Islet of Langerhans (tissue), 1 donor: ENCODE results near the gene DNAI4.
"Not testable (repeated sequence)": the region's sequence is repeated elsewhere in the genome, so short reads cannot be mapped to it uniquely, and the experiment has no call there.

Experiments
- FAIRE-seq: peaks from one replicate; lab custom pipeline; 2011; peaks lifted over from hg19 to GRCh38; lab: Jason Lieb, UNC

DNAI4 gene

GRCh38 chr1:66924756-66925557, at the start of gene DNAI4, which contains the start of gene MIER1:
TSS of gene DNAI4 (minus strand) at chr1:66924856. CDS start at chr1:66924831, 25 bp downstream.
TSS of gene MIER1 (plus strand) at chr1:66924990. CDS start at chr1:66925029, 39 bp downstream.
- peak; percentile 45 for FAIRE-seq

- no peak for FAIRE-seq
Measured at GRCh38 chr1:66968574-66968973, 43.9 kb upstream of the DNAI4 start.

GRCh38 chr1:66966188-66966873, 41.7 kb upstream of the DNAI4 start:
- FAIRE-seq, result not testable (repeated sequence)

- no peak for FAIRE-seq
Measured at GRCh38 chr1:66957938-66958337, 33.3 kb upstream of the DNAI4 start.

GRCh38 chr1:66954208-66954607, 29.6 kb upstream of the DNAI4 start:
- no peak for FAIRE-seq

GRCh38 chr1:66951513-66951912, 26.9 kb upstream of the DNAI4 start:
- FAIRE-seq, result no peak

- no peak for FAIRE-seq
Measured at GRCh38 chr1:66947267-66947666, 22.6 kb upstream of the DNAI4 start.

GRCh38 chr1:66945316-66945715, 20.7 kb upstream of the DNAI4 start:
- no peak for FAIRE-seq

- FAIRE-seq, result no peak
Measured at GRCh38 chr1:66944330-66945274, 19.9 kb upstream of the DNAI4 start.

GRCh38 chr1:66943361-66943969, 18.8 kb upstream of the DNAI4 start:
- FAIRE-seq, result no peak

GRCh38 chr1:66940981-66941380, 16.3 kb upstream of the DNAI4 start:
- FAIRE-seq, result no peak

GRCh38 chr1:66938613-66939012, 14.0 kb upstream of the DNAI4 start:
- peak; percentile 38 for FAIRE-seq

- FAIRE-seq, result no peak
Measured at GRCh38 chr1:66937529-66938234, 13.0 kb upstream of the DNAI4 start.

- no peak for FAIRE-seq
Measured at GRCh38 chr1:66933887-66934700, 9.4 kb upstream of the DNAI4 start.

- no peak for FAIRE-seq
Measured at GRCh38 chr1:66932291-66932690, 7.6 kb upstream of the DNAI4 start.

- no peak for FAIRE-seq
Measured at GRCh38 chr1:66931590-66931989, 6.9 kb upstream of the DNAI4 start.

GRCh38 chr1:66930823-66931174, 6.1 kb upstream of the DNAI4 start:
- FAIRE-seq, result no peak

GRCh38 chr1:66929999-66930822, 5.6 kb upstream of the DNAI4 start:
- FAIRE-seq, result no peak

GRCh38 chr1:66929691-66929998, 5.0 kb upstream of the DNAI4 start:
- FAIRE-seq, result no peak

- no peak for FAIRE-seq
Measured at GRCh38 chr1:66929146-66929688, 4.6 kb upstream of the DNAI4 start.
